SU-DHL-6 (cell line): ENCODE measurements around the gene POU3F2.

Source experiments
- CTCF ChIP-seq: fragments of 200-600 bp; sonication (generic); IDR thresholded peaks from one replicate; pipeline ENCODE4 v1.5.1; 2017; ENCODE audit warnings: antibody characterized with exemption, mild to moderate bottlenecking, low read length, moderate library complexity; ENCODE audit not compliant: insufficient read depth, poor library complexity, severe bottlenecking
- EZH2phosphoT487 ChIP-seq: fragments of 200-600 bp; sonication (generic), shearing (Covaris generic); conservative IDR thresholded peaks from 2 replicates; pipeline ENCODE4 v1.6.1; 2018; ENCODE audit warnings: mild to moderate bottlenecking, antibody characterized with exemption, low read length, moderate library complexity, mixed read lengths

- TF ChIP-seq CTCF (peak; percentile 3), EZH2phosphoT487 (no peak)
These were observed 11.6 kb downstream of the POU3F2 start for GRCh38 chr6:98846021-98846380.
